Stimulated activated CD8-positive, alpha-beta memory T cell treated with anti-CD3 and anti-CD28 coated beads, Interleukin-7, amount 100 ng/mL, for 1 hour (primary cell): Measurements from ENCODE around the gene MCF2L2.
"Not testable (repeated sequence)": the region's sequence is repeated elsewhere in the genome, so short reads cannot be mapped to it uniquely, and the experiment has no call there.

Source experiments
- DNase-seq, 2 donors: peaks; one replicate each; pipeline ENCODE4 v3.0.0-alpha.2; 2020; ENCODE audit warnings: low read depth in 2 of 2

Gene MCF2L2

DNA sequence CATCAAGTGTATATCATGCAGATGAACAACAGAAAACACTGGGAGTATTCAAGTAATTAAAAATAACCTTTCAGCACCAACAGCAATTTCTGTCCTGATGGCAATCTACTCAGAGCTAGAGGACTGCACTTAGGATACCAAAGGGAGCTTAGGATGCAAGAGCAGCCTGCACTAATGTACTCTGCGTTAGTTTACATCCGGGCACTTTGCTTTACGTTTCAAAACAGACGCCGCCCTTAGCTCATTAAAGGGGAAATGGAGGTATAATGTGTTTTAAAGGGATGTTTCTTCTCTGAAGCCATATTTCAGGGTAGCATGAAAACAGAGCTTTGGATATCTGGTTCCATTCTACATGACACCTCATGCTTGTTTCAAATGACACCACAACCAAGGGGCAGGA, 189.4 kb downstream of the MCF2L2 start:
- DNase-seq = no peak

DNA sequence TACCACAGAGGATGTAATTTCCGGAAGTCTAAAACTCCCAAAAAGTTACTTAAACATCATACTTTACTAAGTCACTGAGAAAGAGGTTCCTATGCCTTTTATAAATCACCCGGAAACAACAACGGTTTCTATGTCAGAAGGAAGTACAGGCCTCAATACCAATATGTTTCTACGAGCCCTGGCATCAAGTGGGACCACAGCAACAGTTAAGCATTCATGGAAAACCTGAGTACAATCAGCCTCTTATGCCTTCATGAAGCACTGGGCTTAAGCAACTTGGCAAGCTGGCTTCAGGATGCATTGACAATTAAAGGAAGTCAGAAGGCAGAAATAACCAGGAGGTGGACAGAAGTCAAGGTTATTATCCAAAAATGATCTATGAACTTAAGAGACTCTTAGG, 194.5 kb downstream of the MCF2L2 start:
- no peak for DNase-seq

DNA sequence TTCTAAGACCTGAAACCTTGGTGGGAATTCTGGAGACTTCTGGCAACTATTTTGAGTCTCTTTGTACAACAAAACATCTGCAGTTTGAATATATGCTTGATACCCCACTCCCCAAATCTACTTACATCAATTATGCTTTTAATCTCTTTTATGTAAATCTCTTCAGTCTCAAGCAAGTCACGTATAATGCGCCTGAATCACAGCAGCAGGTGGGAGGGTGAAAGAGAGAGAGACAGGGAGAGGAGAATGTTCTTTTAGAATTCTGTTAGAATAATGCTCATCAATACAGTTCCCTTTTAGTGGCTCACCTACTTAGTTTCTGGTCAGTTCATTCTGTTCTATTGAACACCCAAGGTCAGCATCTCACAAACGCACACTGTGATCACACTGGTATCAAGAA, 197.6 kb downstream of the MCF2L2 start:
- DNase-seq = no peak

DNA sequence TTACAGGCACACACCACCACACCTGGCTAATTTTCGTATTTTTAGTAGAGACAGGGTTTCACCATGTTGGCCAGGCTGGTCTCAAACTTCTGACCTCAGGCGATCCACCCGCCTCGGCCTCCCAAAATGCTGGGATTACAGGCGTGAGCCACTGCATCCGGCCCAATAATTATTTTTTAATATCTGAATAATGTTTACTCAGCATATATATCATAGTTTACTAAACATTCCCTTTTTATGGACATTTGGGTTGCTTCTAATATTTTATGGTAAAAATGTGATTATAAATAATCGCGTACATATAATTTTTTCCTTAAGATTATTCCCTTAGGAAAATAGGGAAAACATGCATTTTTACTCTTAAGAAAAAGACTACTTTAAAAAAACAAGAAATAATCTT, 198.2 kb downstream of the MCF2L2 start:
- not testable (repeated sequence) for DNase-seq

DNA sequence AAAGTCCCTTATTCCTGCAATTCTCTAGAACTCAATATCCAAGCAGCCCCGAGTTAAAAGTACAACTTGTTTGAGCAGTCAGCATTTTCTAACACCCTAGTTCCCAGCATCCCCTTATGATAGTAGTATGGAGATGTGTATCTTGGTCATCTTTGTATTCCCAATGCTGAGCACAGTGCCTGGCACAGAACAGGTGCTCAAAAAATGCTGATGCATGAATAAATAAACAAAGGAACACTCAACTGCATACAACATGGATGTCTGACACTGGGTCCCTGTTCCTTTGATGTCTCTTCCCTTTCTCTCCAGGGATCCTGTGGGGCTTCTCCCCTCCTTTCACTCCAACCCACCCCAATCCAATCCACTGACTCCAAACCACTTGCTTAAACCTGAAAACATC, 199.2 kb downstream of the MCF2L2 start:
- DNase-seq = no peak

DNA sequence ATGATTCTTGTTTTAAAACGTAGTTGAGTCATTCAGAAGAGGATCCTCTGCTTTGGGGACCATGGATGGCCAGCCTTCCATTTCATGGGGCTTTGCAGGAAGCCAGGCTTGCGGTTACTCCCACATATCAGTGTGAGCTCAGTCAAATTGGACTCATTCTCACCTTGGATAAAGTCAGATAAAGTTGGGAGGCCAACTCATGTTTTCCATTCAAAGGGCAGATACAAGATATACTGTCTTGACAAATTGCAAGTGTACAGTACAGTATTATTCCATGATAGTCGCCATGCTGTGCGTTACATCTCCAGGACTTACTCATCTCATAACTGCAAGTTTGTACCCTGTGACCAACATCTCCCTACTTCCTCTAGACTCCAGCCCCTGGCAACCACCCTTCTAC, 200.8 kb downstream of the MCF2L2 start:
- DNase-seq = no peak

DNA sequence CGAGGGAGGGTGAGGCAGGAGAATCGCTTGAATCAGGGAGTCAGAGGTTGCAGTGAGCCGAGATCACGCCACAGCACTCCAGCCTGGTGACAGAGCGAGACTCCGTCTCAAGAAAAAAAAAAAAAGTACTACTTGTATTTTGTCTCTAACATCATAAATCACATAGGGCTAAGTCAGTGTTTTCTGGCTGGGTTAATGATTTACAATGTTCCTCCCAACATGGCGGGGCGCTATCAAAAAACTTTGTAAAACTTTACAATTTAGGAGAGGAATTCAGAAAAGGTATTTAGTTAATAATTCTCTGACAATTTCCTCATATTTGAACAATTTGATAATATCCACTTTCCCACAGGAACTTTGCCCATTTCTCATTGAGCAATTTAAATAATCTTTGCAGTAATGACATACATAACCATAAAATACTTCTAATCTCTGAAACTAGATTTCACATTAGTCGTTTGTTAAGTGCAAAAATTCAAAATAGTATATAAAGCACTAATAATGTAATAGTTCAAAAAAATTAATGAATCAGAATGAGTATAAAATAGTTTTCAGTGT, 202.0 kb downstream of the MCF2L2 start:
- no peak for DNase-seq

DNA sequence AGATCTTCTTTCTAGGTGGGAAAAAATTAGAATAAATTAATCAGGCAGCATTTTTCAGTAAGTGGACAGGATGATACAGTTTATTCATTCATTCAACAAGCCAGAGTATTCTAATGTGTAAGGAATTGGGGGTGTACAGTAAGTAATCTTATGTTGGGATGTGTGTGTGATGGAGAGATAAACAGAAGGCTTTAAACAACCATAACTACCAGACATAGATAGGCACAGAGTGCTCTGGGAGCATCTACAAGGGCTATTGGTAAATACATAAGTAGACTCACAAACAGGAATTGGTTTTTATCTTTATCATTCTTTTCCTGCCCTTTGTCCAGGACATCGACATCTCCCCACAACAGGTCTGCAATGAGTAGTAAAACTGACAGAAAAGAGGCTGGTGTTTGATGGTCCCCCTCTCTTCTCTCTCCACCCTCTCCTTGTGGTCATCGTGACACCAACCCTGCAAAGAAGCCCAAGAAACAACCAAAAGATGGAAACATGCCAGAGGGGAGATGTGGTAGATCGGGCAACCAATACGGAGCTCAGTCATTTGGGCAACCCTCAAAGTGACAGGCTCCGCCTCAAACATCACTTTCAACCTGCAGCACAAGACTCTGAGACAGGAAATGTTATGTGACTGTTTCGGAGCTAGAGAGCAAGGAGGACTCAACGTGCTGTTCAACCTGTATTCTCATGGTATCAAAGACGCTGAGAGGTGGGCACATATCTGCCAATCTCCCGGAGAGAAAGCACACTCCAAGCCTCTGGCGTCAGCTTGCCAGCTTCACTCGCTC, 204.0 kb downstream of the MCF2L2 start:
- DNase-seq = peak in 1 of 2 donors; percentile 2

DNA sequence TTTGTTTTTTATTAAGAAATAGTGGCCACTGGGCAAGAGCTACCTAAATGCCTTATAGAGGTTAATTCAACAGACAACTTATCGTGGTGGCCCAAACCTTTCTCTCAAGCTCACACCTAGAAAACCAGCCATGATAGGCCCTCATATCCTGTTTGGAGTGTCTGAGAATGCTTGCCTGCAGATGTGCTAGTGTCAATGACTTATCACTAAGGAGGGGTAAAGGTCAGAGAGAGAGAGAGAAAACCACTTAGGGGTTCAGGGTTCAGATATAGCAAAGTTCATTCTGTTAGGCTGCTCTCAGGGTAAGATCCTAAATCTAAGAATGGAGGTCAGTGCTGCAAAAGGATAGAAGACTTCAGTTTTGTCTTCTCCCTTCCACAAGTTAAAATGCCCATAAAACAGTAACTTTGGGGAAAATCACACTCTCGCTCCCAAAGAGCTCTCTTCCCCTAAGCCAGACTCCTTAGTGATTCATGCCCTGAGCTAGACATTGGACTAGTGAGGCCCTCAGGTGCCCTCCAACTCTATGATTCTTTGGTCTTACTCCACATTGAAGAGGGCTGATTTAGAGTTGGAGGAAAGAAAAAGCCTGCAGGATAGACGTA, 205.7 kb downstream of the MCF2L2 start:
- no peak for DNase-seq

DNA sequence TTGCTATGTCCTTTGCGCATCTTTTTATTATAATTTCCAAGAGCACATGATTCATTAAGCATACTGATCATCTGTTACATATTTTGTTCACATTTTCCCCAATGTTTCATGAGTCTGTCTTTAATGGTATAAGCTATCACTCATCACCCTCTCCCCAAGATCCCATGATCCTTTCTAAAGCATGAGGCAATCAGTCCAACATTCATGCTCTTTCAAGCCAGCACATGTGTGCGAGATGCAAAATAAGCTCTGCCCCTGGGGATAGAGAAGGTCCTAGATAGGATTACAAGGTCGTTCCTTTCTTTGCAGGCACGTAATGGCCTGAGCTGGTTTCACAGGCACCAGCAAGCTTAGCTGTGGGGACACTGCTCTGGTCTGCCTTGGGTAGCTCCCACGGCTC, 207.6 kb downstream of the MCF2L2 start:
- no peak for DNase-seq

DNA sequence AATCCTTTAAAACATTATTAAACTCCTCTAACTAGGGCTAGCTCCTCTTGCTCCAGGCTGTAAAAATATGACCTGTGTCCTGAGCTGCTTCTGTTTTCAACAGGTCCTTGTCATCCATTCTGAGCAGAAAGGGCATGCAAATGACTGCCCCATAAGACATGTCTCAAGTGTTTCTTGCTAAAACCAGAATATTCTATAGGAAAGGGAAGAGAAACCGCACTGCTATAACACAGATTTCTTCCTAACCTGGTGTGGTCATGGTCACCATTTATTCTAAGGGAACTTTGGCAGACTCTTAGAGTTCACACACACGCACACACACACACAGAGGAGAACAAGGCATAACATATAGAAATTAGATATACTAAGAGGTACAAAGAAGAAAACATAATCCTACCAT, 209.6 kb downstream of the MCF2L2 start:
- no peak for DNase-seq

DNA sequence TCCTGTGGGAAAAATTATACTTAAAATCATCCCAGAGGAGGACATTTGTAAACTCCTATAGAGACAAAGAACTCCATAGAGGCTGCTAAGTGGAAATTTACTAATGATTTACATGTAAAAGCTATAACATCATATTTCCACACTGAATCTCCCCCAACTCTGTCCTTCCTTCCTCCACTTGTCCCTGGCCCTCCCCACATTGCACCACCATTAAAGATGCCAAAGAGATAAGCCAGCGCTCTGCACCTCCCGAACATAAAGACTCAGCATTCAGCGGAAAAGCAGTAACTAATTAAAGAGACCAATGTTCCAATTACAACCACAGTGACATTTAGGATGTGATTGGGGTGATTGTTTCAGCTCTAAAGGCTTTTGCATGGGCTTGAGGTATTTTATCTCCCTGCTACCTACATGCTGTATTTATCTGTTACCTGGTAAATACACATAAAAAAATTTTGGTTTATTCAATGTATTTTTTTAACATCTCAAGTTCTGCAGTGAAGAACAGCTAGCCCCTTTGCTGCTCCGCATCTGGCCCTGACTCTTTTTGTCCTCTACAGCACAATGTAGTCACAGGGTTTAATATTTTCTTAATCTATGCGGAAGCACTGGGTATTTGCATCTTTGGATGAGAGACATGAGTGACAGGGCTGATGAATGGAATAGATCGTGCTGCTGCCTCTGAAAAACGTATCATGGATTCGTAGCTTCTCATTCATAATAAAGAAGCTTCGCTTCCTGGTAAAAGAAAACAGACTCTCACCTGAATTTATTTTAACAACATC, 210.7 kb downstream of the MCF2L2 start:
- no peak for DNase-seq

DNA sequence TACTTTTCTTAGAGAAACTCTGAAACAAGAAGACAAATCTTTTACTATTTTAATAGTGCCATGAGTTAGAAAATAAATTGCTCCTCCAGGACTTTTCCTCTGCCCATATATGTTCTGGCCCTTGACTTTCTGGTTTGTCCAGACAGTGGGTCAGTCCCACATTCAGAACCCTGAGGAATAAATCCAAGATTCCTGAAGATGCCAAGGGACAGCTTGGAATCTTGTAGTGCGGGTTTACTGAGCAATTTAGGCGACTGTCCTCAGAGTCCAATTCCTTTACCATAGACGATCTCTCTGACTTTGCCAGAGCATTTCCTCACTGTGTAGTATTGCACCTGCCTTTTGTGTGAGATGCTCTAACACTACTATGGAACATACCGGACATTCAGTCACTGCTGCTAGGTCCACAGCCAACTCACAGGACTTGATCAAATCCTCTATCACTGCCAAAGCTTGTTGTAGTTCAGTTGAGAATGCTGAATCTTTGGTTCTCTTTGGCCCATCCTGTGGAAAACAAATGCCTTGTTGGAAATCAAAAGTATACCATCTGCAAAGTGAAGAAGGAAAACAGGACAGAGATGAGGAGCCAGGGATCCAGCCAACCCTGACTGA, 212.7 kb downstream of the MCF2L2 start:
- DNase-seq = no peak

DNA sequence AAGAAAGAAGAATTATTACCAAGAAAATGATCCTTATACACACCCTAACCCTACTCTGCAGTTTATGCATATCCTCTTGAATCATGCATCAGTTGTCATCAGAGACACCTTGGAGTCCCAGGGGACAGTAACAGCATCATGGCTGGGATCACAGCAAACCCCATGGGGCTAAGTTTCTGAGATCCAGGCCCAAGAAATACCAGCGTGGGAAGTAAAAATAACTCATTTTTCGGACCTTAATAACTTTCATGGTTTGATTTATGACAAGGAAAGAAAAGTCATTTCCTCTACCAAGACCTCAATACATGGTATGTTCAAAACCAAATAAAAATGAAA, 214.2 kb downstream of the MCF2L2 start:
- DNase-seq = no peak

DNA sequence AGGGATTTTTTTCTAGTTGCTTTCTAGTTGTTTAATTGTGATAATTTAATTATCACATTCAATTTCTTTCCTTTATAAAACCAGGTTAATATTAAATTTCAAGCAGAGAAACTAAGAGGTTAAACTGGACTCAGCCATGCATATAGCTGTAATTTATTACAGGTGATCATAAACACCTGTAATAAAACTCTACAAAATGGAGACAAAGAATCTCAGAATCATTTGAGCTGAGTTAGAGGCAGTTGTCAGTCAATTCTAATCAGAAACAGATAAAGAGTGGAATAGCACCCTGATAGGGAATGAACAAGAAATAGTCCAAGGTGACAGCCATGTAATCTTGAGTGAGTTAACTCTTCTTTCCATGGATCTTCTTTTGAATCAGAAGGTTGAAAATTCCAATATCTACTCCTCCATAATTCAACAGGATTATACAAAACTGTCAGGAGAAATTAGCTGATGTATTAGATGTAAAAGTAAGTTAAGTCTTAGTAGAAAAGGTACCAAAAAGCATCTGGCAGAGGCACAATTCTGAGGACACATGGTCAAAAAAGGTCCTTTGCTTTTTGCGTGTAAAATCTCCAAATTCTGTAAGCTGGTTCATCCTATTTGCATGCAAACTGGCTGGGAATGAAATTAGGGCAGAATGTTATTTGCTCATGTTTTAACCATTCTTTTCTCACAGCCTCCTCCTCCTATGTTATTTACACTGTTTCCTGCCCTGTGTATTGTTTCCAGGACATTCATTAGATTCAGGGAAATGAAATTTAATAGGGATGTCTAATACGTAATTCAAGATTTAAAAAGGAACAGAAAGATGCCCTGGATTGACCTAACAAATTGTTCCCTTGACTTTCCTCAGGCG, 214.8 kb downstream of the MCF2L2 start:
- DNase-seq = no peak

DNA sequence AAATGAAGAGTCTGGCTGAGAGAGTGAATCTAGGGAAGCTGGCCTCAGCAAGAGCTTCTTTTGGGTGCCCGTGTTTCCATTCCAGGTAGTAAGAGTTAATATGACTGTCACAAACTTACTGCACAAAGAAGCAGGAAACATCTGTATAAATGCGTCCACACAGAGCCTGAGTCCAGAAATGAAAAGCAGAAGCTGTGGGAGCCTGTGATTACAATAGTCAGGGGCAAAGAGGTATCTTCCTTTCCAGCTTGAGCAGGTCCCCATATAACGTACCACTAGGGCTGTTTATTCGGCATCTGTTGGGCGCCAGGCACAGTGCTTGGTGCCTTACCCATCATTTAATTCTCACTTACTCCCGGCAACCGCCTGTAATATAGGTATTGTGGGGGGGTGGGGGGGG, 215.9 kb downstream of the MCF2L2 start:
- no peak for DNase-seq

DNA sequence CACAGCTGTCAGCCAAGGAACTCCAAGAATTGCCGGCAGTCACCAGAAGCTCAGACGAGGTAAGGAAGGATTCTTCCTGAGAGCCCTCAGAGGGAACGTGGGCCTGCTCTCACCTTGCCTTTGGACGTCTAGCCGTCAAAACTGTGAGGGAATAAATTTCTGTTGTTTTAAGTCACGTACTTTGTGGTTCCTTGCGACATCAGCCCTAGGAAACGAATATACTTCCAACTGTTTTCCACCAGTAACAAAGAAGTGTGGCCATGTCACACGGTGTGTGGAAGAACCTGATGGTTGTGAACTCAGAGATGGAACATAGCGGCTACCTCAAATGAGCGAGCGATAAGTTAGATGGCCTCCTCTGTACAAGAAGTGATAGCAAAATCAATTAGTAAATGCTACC, 216.3 kb downstream of the MCF2L2 start:
- DNase-seq = no peak

DNA sequence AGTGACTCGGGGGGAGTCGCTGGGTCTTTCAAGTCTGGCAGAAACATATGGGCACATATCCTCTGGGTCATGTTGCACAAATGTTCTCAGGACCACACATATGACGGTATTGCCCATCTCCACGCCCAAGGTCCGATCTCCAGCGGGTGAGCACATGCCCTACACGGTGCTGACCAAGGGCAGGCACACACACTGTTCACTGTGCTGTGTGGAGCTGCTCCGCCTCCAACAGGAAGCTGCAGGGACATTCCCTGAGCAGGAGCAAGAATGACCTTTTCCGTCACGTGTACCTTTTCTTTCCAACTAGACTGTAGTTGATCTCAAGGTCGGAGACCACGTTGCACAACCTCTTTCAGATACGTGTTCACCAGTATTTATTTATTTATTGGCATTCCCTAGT, 217.1 kb downstream of the MCF2L2 start:
- DNase-seq = no peak

DNA sequence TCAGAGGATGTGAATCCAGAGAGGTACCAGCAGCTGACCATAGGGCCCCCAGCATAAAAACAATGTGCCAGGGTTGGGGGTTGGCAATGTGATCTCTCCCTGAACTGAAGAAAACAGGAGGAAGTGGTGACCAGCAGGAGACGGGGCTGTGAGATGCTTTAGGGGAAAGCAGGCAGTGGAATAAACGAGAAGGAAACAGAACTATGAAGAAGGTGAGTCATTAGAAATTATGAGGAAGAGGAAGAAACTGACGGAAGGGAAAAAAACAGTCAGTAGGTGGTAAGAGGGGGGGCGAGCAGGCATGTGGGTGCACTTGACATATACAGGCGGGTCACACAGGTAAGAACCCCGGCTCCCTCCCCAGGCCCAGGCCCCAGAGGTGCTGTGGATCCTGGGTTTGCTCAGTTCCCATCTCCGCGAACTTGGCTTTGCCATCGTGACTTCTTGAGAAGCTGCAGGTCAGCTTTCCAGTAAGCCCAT, 217.5 kb downstream of the MCF2L2 start:
- DNase-seq = no peak

DNA sequence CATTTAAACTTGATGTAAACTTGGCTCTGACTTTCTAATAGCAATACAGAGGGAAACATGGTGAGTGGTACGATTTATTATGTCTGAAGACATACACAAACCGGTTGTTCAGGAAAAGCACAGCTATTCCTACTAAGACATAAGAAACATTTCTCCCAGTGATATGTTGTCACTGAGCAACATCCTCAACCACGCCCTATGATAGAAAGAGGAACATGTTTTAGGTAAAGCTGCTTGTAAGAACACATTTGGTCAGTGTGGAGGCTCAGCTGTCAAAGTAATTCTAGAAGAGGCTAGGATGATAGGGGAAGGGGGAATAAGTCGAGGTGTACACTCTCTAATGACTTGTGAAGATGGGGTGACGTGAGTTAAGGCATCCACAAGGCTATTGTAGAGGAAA, 218.1 kb downstream of the MCF2L2 start:
- no peak for DNase-seq

DNA sequence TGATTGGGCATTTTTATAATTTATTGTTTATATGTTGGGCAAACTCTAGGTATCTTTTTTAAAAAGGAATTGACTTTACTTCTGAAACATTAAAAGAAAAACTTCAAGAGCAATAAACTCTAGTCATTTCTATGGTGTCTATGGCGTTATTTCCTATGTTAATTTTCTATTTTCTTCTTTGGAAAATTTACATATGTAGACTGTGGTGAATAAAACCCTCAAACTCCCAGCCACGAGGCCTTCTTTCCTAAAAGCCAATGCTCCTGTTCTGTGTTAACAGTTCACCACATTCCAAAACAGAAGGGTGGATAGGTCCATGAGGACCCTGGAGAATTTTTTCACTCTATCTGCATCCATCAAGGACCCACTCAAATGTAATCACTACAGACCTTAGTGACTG, 219.6 kb downstream of the MCF2L2 start:
- DNase-seq = no peak
